Measurements from ENCODE around the gene BCOR. TPM values are rescaled to one million over a fixed set of nuclear protein-coding genes. Genes with fewer than 3 reads are reported as not detected.

The BCOR gene
- total RNA-seq, 4 donors from 2014 or later = 20.9 to 36.0 (median 32.5) TPM

GRCh38 chrX:40050532-40050931, 47.2 kb downstream of the BCOR start:
- H3K27ac ChIP-seq = no peak overlapping the region
- no peak for DNase-seq (ENCODE audit: low spot score in 2 of 2)
- no peaks in the 10 kb centered on the region for H3K27me3 ChIP-seq
- TF ChIP-seq POLR2AphosphoS5 (IDR thresholded peaks at IDR 0.05) (no peak), EP300 (IDR thresholded peaks at IDR 0.05) (no peak), CTCF (IDR thresholded peaks at IDR 0.05) (no peak), POLR2A (IDR thresholded peaks at IDR 0.05) (no peak)
- H3K4me1 ChIP-seq = no peaks in the 10 kb centered on the region
- H3K9me3 ChIP-seq = no peaks in the 10 kb centered on the region
- 100% methylated on average over 1 of the region's 1 CpG for WGBS
- H3K36me3 ChIP-seq = peaks cover 68% of the 10 kb centered on the region
- no peak overlapping the region for H3K4me3 ChIP-seq

GRCh38 chrX:40049084-40049641, 48.6 kb downstream of the BCOR start:
- H3K27me3 ChIP-seq = no peaks in the 10 kb centered on the region
- H3K4me1 ChIP-seq = no peaks in the 10 kb centered on the region
- peaks cover 54% of the 10 kb centered on the region for H3K36me3 ChIP-seq
- no peak overlapping the region for H3K4me3 ChIP-seq
- 97% methylated on average over 7 of the region's 7 CpGs for WGBS
- H3K9me3 ChIP-seq = no peaks in the 10 kb centered on the region
- TF ChIP-seq EP300 (IDR thresholded peaks at IDR 0.05) = no peak
- no peak for DNase-seq (ENCODE audit: low spot score in 2 of 2)
- H3K27ac ChIP-seq = no peak overlapping the region

GRCh38 chrX:40047485-40047884, 50.3 kb downstream of the BCOR start:
- H3K9me3 ChIP-seq = no peaks in the 10 kb centered on the region
- no peaks in the 10 kb centered on the region for H3K27me3 ChIP-seq
- no peak for DNase-seq (ENCODE audit: low spot score in 2 of 2)
- TF ChIP-seq EP300 (IDR thresholded peaks at IDR 0.05) (no peak), CTCF (IDR thresholded peaks at IDR 0.05) (no peak), POLR2AphosphoS5 (IDR thresholded peaks at IDR 0.05) (no peak), POLR2A (IDR thresholded peaks at IDR 0.05) (no peak)
- H3K36me3 ChIP-seq = peaks cover 39% of the 10 kb centered on the region
- H3K27ac ChIP-seq = no peak overlapping the region
- H3K4me1 ChIP-seq = no peaks in the 10 kb centered on the region
- H3K4me3 ChIP-seq = no peak overlapping the region

GRCh38 chrX:40043895-40044294, 53.9 kb downstream of the BCOR start:
- 79% methylated on average over 3 of the region's 3 CpGs for WGBS
- no peaks in the 10 kb centered on the region for H3K27me3 ChIP-seq
- H3K36me3 ChIP-seq = peaks cover 4% of the 10 kb centered on the region
- H3K9me3 ChIP-seq = no peaks in the 10 kb centered on the region
- no peaks in the 10 kb centered on the region for H3K4me1 ChIP-seq
- H3K27ac ChIP-seq = no peak overlapping the region
- no peak for DNase-seq (ENCODE audit: low spot score in 2 of 2)
- H3K4me3 ChIP-seq = no peak overlapping the region
- TF ChIP-seq POLR2A (IDR thresholded peaks at IDR 0.05) = no peak
- TF ChIP-seq EP300 (IDR thresholded peaks at IDR 0.05) = no peak
- no peak for TF ChIP-seq POLR2AphosphoS5 (IDR thresholded peaks at IDR 0.05)
- no peak for TF ChIP-seq CTCF (IDR thresholded peaks at IDR 0.05)

GRCh38 chrX:40041915-40042314, 55.8 kb downstream of the BCOR start:
- WGBS = 62% methylated on average over 5 of the region's 6 CpGs
- no peaks in the 10 kb centered on the region for H3K36me3 ChIP-seq
- DNase-seq (ENCODE audit: low spot score in 2 of 2) = no peak
- no peaks in the 10 kb centered on the region for H3K9me3 ChIP-seq
- H3K27me3 ChIP-seq = no peaks in the 10 kb centered on the region
- no peak for TF ChIP-seq EP300 (IDR thresholded peaks at IDR 0.05)
- no peak for TF ChIP-seq CTCF (IDR thresholded peaks at IDR 0.05)
- TF ChIP-seq POLR2AphosphoS5 (IDR thresholded peaks at IDR 0.05) = no peak
- TF ChIP-seq POLR2A (IDR thresholded peaks at IDR 0.05) = no peak
- H3K4me3 ChIP-seq = no peak overlapping the region
- no peak overlapping the region for H3K27ac ChIP-seq
- H3K4me1 ChIP-seq = no peaks in the 10 kb centered on the region

Measured in suprapubic skin (tissue), 4 donors.